Endodermal cell (in vitro differentiated cells): ENCODE measurements around the gene ATXN1. TPM values are rescaled to one million over a fixed set of nuclear protein-coding genes. Genes with fewer than 3 reads are reported as not detected.
"Not testable (repeated sequence)": the region's sequence is repeated elsewhere in the genome, so short reads cannot be mapped to it uniquely, and the experiment has no call there.

ENCODE experiments used
- DNase-seq: peaks from one replicate; pipeline ENCODE4 v3.0.0-alpha.2; 2017
- H3K27ac ChIP-seq: 2 replicates; pipeline ENCODE4 v1.5.1; 2013; ENCODE audit warnings: mild to moderate bottlenecking, low read depth, low read length, moderate library complexity
- H3K27me3 ChIP-seq: 2 replicates; pipeline ENCODE4 v1.6.1; 2013; ENCODE audit warnings: mild to moderate bottlenecking, low read length, moderate library complexity; ENCODE audit not compliant: insufficient read depth, control insufficient read depth, poor library complexity, severe bottlenecking
- H3K36me3 ChIP-seq: 2 replicates; pipeline ENCODE4 v1.7.0; 2013; ENCODE audit warnings: mild to moderate bottlenecking, low read length, moderate library complexity; ENCODE audit not compliant: control insufficient read depth, insufficient read depth
- H3K4me1 ChIP-seq: one replicate; pipeline ENCODE4 v1.7.0; 2013; ENCODE audit warnings: low read length; ENCODE audit not compliant: control insufficient read depth, insufficient read depth
- H3K4me3 ChIP-seq: 2 replicates; pipeline ENCODE4 v1.5.1; 2013; ENCODE audit warnings: mild to moderate bottlenecking, low read length, moderate library complexity
- H3K9ac ChIP-seq: 2 replicates; pipeline ENCODE4 v1.6.1; 2013; ENCODE audit warnings: mild to moderate bottlenecking, low read length, moderate library complexity; ENCODE audit not compliant: poor library complexity, severe bottlenecking; ENCODE audit errors: extremely low read depth
- H3K9me3 ChIP-seq: 2 replicates; pipeline ENCODE4 v1.6.1; 2013; ENCODE audit warnings: mild to moderate bottlenecking, low read length, moderate library complexity; ENCODE audit not compliant: control insufficient read depth
- H3K27ac Mint-ChIP-seq: 2 replicates; pipeline ENCODE4 v1.8.0; 2020; ENCODE audit warnings: mixed read lengths
- H3K27me3 Mint-ChIP-seq: 2 replicates; pipeline ENCODE4 v1.8.0; 2021; ENCODE audit warnings: mild to moderate bottlenecking, mixed read lengths; ENCODE audit not compliant: insufficient read depth
- H3K36me3 Mint-ChIP-seq: 2 replicates; pipeline ENCODE4 v1.8.0; 2020; ENCODE audit warnings: low read depth, mixed read lengths
- H3K4me1 Mint-ChIP-seq: 2 replicates; pipeline ENCODE4 v1.8.0; 2020; ENCODE audit warnings: mixed read lengths
- H3K4me3 Mint-ChIP-seq: 2 replicates; pipeline ENCODE4 v1.8.0; 2020; ENCODE audit warnings: mild to moderate bottlenecking, moderate library complexity, mixed read lengths
- H3K9me3 Mint-ChIP-seq: 2 replicates; pipeline ENCODE4 v1.8.0; 2020; ENCODE audit warnings: mild to moderate bottlenecking, mixed read lengths
- WGBS, 2 experiments: methylation state at CpG; one replicate each; pipeline versions ENCODE4 v1.1.5 to v1.1.7; 2013; ENCODE audit warnings: missing lambda C conversion rate in 2 of 2, mixed read lengths in 1 of 2; ENCODE audit not compliant: insufficient coverage in 1 of 2, insufficient read length in 1 of 2; 5-methylcytosine and 5-hydroxymethylcytosine counted together
- total RNA-seq, 2 donors: library from RNA; stranded (reverse); fragmentation: NEBNext Ultra II Directional in 1 of 2; extraction: Animal tissue kit (Norgen Biotek cat#: 25700) in 1 of 2; gene quantifications; 2 replicates in 1 of 2; 3 replicates in 1 of 2; pipeline ENCODE4 v1.2.1, GENCODE V29; 2021
- TF ChIP-seq, protein P1 (sequence below): fragments of 200-600 bp; sonication (generic); conservative IDR thresholded peaks from 2 replicates; pipeline ENCODE4 v1.5.0; 2021; ENCODE audit warnings: antibody characterized with exemption, mild to moderate bottlenecking

The ATXN1 gene
- total RNA-seq, 2 donors from 2014 or later, result 10.4 to 15.9 TPM

DNA sequence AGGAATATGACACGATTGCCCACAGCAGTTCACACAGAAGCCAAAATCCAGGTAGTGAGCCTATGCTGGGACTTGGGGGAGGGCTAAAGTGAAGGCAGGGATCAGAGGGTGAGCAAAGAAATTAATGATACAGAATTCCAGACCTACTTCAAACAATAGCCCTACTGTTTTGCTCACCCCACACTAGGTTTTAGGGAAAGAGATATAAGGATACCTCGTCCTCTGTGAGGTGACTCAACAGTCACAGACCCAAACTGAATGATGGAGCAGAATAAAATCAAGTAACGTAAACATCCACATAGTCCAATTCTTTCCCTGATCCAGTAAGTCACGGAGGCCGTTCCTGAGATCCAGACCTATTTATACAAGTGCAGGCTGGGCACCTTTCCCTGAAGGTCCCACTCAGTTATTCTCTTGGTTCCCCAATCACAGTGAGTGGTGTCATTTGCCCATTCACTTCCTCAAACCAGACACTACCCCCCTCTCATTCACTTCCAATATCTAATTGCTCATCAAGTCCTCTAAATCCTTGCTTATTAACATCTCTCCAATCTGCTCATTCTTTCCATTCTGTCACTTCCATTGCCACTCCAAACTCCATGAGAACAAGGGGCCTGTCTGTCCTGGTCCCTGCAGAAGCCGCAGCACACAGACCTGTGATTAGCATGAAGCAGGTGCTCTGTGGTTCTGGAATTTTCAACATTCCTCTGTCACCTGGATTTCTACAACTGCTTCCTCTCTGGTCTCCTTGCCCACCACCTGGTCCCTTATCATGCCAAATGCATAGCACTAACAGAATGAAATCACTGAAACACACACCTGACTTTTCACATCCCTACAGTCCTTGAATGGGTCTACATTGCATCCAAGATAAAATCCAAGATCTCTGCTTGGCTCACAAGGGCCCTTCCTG is 55.9 kb downstream of the ATXN1 start:
- no peaks in the 10 kb centered on the region for H3K36me3 ChIP-seq
- peaks cover 14% of the 10 kb centered on the region for H3K4me1 Mint-ChIP-seq
- no peak overlapping the region for H3K4me3 ChIP-seq
- H3K27me3 Mint-ChIP-seq, result no peaks in the 10 kb centered on the region
- H3K36me3 Mint-ChIP-seq, result no peaks in the 10 kb centered on the region
- no peak overlapping the region for H3K27ac Mint-ChIP-seq
- 90 to 92% methylated on average over 5 to 6 of the region's 6 CpGs for WGBS, 2 experiments
- peaks cover 4% of the 10 kb centered on the region for H3K9me3 Mint-ChIP-seq
- H3K9ac ChIP-seq, result no peak overlapping the region
- H3K27ac ChIP-seq, result no peak overlapping the region
- TF ChIP-seq, protein P1, sequence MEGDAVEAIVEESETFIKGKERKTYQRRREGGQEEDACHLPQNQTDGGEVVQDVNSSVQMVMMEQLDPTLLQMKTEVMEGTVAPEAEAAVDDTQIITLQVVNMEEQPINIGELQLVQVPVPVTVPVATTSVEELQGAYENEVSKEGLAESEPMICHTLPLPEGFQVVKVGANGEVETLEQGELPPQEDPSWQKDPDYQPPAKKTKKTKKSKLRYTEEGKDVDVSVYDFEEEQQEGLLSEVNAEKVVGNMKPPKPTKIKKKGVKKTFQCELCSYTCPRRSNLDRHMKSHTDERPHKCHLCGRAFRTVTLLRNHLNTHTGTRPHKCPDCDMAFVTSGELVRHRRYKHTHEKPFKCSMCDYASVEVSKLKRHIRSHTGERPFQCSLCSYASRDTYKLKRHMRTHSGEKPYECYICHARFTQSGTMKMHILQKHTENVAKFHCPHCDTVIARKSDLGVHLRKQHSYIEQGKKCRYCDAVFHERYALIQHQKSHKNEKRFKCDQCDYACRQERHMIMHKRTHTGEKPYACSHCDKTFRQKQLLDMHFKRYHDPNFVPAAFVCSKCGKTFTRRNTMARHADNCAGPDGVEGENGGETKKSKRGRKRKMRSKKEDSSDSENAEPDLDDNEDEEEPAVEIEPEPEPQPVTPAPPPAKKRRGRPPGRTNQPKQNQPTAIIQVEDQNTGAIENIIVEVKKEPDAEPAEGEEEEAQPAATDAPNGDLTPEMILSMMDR, result no peak
- no peak overlapping the region for H3K4me3 Mint-ChIP-seq
- peaks cover 3% of the 10 kb centered on the region for H3K4me1 ChIP-seq
- H3K9me3 ChIP-seq, result no peaks in the 10 kb centered on the region
- no peaks in the 10 kb centered on the region for H3K27me3 ChIP-seq
- no peak for DNase-seq

DNA sequence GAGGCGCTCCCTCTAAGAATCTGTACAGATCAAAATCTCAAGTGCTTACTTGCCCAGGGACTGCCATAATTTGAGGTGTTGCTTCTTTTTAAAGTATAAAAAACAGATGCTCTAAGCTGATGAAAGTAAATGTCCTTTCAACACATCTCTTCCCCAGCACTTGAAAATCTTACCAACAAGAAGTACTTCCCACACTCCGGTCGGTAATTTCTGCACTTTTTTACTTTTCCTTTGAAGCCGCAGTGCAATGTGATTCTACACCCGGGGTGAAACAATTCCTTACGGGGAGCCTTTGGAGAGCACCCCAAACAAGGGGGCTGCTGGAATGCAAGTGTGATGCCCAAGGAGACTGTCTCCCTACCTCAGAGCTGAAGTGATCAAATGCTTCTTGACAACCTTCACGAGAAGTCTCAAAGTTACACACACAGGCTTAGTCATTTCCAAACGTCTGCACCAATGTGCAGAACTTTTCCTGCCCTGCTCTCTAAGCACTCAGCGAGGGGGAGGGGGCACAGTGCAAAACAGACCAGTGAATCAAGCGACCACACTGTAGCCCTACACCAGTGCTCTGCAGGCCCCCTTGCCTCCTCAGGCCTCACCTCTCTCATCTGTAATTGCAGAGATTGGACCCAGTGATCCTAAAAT is 56.7 kb downstream of the ATXN1 start:
- no peak overlapping the region for H3K4me3 Mint-ChIP-seq
- Histone ChIP-seq H3K27me3 (no peaks in the 10 kb centered on the region), H3K9ac (no peak overlapping the region), H3K4me1 (peaks cover 5% of the 10 kb centered on the region), H3K36me3 (no peaks in the 10 kb centered on the region), H3K9me3 (no peaks in the 10 kb centered on the region), H3K4me3 (no peak overlapping the region), H3K27ac (no peak overlapping the region)
- TF ChIP-seq, protein P1, result no peak
- DNase-seq, result no peak
- H3K27me3 Mint-ChIP-seq, result no peaks in the 10 kb centered on the region
- peaks cover 4% of the 10 kb centered on the region for H3K9me3 Mint-ChIP-seq
- WGBS, 2 experiments, result 86 to 93% methylated on average over 3 to 10 of the region's 10 CpGs
- H3K36me3 Mint-ChIP-seq, result no peaks in the 10 kb centered on the region
- no peak overlapping the region for H3K27ac Mint-ChIP-seq
- peaks cover 22% of the 10 kb centered on the region for H3K4me1 Mint-ChIP-seq

DNA sequence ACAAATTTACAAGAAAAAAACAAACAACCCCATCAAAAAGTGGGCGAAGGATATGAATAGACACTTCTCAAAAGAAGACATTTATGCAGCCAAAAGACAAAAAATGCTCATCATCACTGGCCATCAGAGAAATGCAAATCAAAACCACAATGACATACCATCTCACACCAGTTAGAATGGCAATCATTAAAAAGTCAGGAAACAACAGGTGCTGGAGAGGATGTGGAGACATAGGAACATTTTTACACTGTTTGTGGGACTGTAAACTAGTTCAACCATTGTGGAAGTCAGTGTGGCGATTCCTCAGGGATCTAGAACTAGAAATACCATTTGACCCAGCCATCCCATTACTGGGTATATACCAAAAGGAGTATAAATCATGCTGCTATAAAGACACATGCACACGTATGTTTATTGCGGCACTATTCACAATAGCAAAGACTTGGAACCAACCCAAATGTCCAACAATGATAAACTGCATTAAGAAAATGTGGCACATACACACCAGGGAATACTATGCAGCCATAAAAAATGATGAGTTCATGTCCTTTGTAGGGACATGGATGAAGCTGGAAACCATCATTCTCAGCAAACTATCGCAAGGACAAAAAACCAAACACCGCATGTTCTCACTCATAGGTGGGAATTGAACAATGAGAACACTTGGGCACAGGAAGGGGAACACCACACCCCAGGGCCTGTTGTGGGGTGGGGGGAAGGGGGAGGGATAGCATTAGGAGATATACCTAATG is 58.5 kb downstream of the ATXN1 start:
- not testable (repeated sequence) for H3K36me3 Mint-ChIP-seq, H3K27ac ChIP-seq, H3K4me3 ChIP-seq, H3K27ac Mint-ChIP-seq, H3K27me3 Mint-ChIP-seq, H3K4me3 Mint-ChIP-seq, H3K4me1 ChIP-seq, H3K9ac ChIP-seq, H3K27me3 ChIP-seq, H3K36me3 ChIP-seq, DNase-seq, H3K9me3 ChIP-seq, H3K9me3 Mint-ChIP-seq
- peaks cover 34% of the 10 kb centered on the region for H3K4me1 Mint-ChIP-seq
- 68 to 100% methylated on average over 2 of the region's 6 CpGs for WGBS, 2 experiments
